ENCODE measurements around the gene BEST1. TPM values are rescaled to one million over a fixed set of nuclear protein-coding genes. Genes with fewer than 3 reads are reported as not detected.

BEST1 gene
- total and polyA plus RNA-seq, 7 donors: 0.81 to 9.8 (median 1.4) TPM

- Histone ChIP-seq H3K4me3 (no peak overlapping the region), H3K9me3 (no peaks in the 10 kb centered on the region), H3K27ac (no peak overlapping the region), H3K36me3 (ENCODE audit: insufficient read depth in 1 of 2, low read depth in 1 of 2) (no peaks in the 10 kb centered on the region), H3K4me1 (peaks cover 7% of the 10 kb centered on the region), H3K27me3 (ENCODE audit: insufficient read depth in 3 of 3, low read length in 2 of 3) (no peaks in the 10 kb centered on the region)
- WGBS, 3 donors: 84 to 94% (median 91%) methylated on average over 2 of the region's 2 CpGs
- no peak for TF ChIP-seq CTCF (IDR thresholded peaks at IDR 0.05)
- intact Hi-C loops (cut with DNase I): no loop called here
- ATAC-seq (no peak), DNase-seq (no peak)
These were observed 24.4 kb upstream of the BEST1 start for GRCh38 chr11:61925736-61926135.

GRCh38 chr11:61926235-61926634, 23.9 kb upstream of the BEST1 start:
- Histone ChIP-seq H3K36me3 (ENCODE audit: insufficient read depth in 1 of 2, low read depth in 1 of 2) (no peaks in the 10 kb centered on the region), H3K27ac (no peak overlapping the region), H3K9me3 (no peaks in the 10 kb centered on the region), H3K4me1 (peaks cover 7% of the 10 kb centered on the region), H3K27me3 (ENCODE audit: insufficient read depth in 3 of 3, low read length in 2 of 3) (no peaks in the 10 kb centered on the region), H3K4me3 (no peak overlapping the region)
- ATAC-seq (no peak), DNase-seq (no peak)
- intact Hi-C loops (cut with DNase I): no loop called here
- WGBS, 3 donors: 89 to 92% (median 90%) methylated on average over 3 of the region's 3 CpGs
- no peak for TF ChIP-seq CTCF (IDR thresholded peaks at IDR 0.05)

- 96 to 98% (median 96%) methylated on average over 1 of the region's 1 CpG for WGBS, 3 donors
- peaks cover 7% of the 10 kb centered on the region for H3K4me1 ChIP-seq
- no peak overlapping the region for H3K4me3 ChIP-seq
- no peak for TF ChIP-seq CTCF (IDR thresholded peaks at IDR 0.05)
- H3K27me3 ChIP-seq (ENCODE audit: insufficient read depth in 3 of 3, low read length in 2 of 3): no peaks in the 10 kb centered on the region
- no peaks in the 10 kb centered on the region for H3K9me3 ChIP-seq
- H3K36me3 ChIP-seq (ENCODE audit: insufficient read depth in 1 of 2, low read depth in 1 of 2): no peaks in the 10 kb centered on the region
- ATAC-seq (no peak), DNase-seq (no peak)
- H3K27ac ChIP-seq: no peak overlapping the region
- intact Hi-C loops (cut with DNase I): no loop called here
These were observed 22.6 kb upstream of the BEST1 start for GRCh38 chr11:61927501-61927900.

- no peaks in the 10 kb centered on the region for H3K9me3 ChIP-seq
- H3K27me3 ChIP-seq (ENCODE audit: insufficient read depth in 3 of 3, low read length in 2 of 3): no peaks in the 10 kb centered on the region
- intact Hi-C loops (cut with DNase I): no loop called here
These were observed 21.5 kb upstream of the BEST1 start for GRCh38 chr11:61928606-61929005.

More at GRCh38 chr11:61928606-61929005, 21.5 kb upstream of the BEST1 start:
- DNase-seq (no peak), ATAC-seq (no peak)
- no peak overlapping the region for H3K4me3 ChIP-seq
- H3K27ac ChIP-seq: no peak overlapping the region
- TF ChIP-seq CTCF (IDR thresholded peaks at IDR 0.05): no peak
- H3K4me1 ChIP-seq: peaks cover 7% of the 10 kb centered on the region
- H3K36me3 ChIP-seq (ENCODE audit: insufficient read depth in 1 of 2, low read depth in 1 of 2): no peaks in the 10 kb centered on the region
